Chondrocyte (in vitro differentiated cells): ENCODE data around the gene VPS26A. TPM values are rescaled to one million over a fixed set of nuclear protein-coding genes. Genes with fewer than 3 reads are reported as not detected.

Experiments
- DNase-seq: peaks from one replicate; pipeline ENCODE4 v3.0.0; 2021; ENCODE audit warnings: mixed read lengths, low spot score
- H3K27ac Mint-ChIP-seq: one replicate; pipeline ENCODE4 v1.8.0; 2021; ENCODE audit warnings: mild to moderate bottlenecking, moderate library complexity, mixed read lengths; ENCODE audit not compliant: unreplicated experiment
- H3K27me3 Mint-ChIP-seq: 2 replicates; pipeline ENCODE4 v1.8.0; 2021; ENCODE audit warnings: low read depth, mixed read lengths
- H3K36me3 Mint-ChIP-seq: 2 replicates; pipeline ENCODE4 v1.8.0; 2021; ENCODE audit warnings: low read depth, mixed read lengths
- H3K4me1 Mint-ChIP-seq: 2 replicates; pipeline ENCODE4 v1.8.0; 2021; ENCODE audit warnings: low read depth, mild to moderate bottlenecking, mixed read lengths
- H3K4me3 Mint-ChIP-seq: one replicate; pipeline ENCODE4 v1.8.0; 2021; ENCODE audit warnings: mild to moderate bottlenecking, moderate library complexity, mixed read lengths; ENCODE audit not compliant: unreplicated experiment
- H3K9me3 Mint-ChIP-seq: 2 replicates; pipeline ENCODE4 v1.8.0; 2021; ENCODE audit warnings: low read depth, mixed read lengths
- total RNA-seq: library from RNA; stranded (reverse); gene quantifications from 3 replicates; pipeline ENCODE4 v1.2.1, GENCODE V29; 2021
- TF ChIP-seq, protein P1 (sequence below): fragments of 200-600 bp; sonication (generic); IDR thresholded peaks from 2 replicates; pipeline ENCODE4 v1.5.0; 2021; ENCODE audit warnings: antibody characterized with exemption, mild to moderate bottlenecking, moderate library complexity

Gene VPS26A
- total RNA-seq, 1 donor from 2014 or later, result 61.6 TPM

DNA sequence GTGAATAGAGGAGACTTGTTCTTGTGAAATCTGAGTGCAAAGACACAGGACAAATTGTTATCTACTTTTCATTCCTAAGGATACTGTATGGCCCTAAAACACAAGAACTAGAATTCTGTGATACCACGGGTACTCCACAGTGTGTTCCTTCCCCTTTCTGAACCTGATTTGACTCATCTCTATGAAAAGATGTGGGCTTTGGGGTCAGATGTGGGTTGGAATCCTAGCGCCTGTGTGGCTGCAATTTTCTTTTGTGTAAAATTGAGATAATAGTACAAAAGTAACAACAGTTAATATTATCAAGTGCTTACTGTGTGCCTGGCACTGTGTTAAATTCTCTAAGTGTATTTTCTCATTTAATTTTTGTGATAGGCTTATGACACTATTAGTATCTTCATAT is 27.9 kb upstream of the VPS26A start:
- Mint-ChIP-seq H3K4me3 (no peak overlapping the region), H3K9me3 (no peaks in the 10 kb centered on the region), H3K4me1 (peaks cover 19% of the 10 kb centered on the region), H3K27ac (no peak overlapping the region), H3K36me3 (no peaks in the 10 kb centered on the region), H3K27me3 (no peaks in the 10 kb centered on the region)
- no peak for DNase-seq
- TF ChIP-seq, protein P1, sequence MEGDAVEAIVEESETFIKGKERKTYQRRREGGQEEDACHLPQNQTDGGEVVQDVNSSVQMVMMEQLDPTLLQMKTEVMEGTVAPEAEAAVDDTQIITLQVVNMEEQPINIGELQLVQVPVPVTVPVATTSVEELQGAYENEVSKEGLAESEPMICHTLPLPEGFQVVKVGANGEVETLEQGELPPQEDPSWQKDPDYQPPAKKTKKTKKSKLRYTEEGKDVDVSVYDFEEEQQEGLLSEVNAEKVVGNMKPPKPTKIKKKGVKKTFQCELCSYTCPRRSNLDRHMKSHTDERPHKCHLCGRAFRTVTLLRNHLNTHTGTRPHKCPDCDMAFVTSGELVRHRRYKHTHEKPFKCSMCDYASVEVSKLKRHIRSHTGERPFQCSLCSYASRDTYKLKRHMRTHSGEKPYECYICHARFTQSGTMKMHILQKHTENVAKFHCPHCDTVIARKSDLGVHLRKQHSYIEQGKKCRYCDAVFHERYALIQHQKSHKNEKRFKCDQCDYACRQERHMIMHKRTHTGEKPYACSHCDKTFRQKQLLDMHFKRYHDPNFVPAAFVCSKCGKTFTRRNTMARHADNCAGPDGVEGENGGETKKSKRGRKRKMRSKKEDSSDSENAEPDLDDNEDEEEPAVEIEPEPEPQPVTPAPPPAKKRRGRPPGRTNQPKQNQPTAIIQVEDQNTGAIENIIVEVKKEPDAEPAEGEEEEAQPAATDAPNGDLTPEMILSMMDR, result no peak

- Mint-ChIP-seq H3K27me3 (no peaks in the 10 kb centered on the region), H3K4me3 (no peak overlapping the region), H3K27ac (no peak overlapping the region), H3K36me3 (peaks cover 1% of the 10 kb centered on the region), H3K9me3 (no peaks in the 10 kb centered on the region), H3K4me1 (peaks cover 7% of the 10 kb centered on the region)
- TF ChIP-seq, protein P1, result no peak
- no peak for DNase-seq
Measured at GRCh38 chr10:69097729-69098128, 26.2 kb upstream of the VPS26A start.

- TF ChIP-seq, protein P1, result no peak
- Mint-ChIP-seq H3K36me3 (peaks cover 5% of the 10 kb centered on the region), H3K27ac (no peak overlapping the region), H3K9me3 (no peaks in the 10 kb centered on the region), H3K4me3 (no peak overlapping the region), H3K27me3 (no peaks in the 10 kb centered on the region), H3K4me1 (no peaks in the 10 kb centered on the region)
- DNase-seq, result no peak
Measured at GRCh38 chr10:69100136-69100872, 23.7 kb upstream of the VPS26A start.

- TF ChIP-seq, protein P1, result no peak
- Mint-ChIP-seq H3K4me3 (no peak overlapping the region), H3K9me3 (no peaks in the 10 kb centered on the region), H3K36me3 (peaks cover 5% of the 10 kb centered on the region), H3K27ac (no peak overlapping the region), H3K27me3 (no peaks in the 10 kb centered on the region), H3K4me1 (no peaks in the 10 kb centered on the region)
- DNase-seq, result no peak
Measured at GRCh38 chr10:69101451-69102095, 22.4 kb upstream of the VPS26A start.

- H3K27me3 Mint-ChIP-seq, result no peaks in the 10 kb centered on the region
- H3K27ac Mint-ChIP-seq, result no peak overlapping the region
- H3K4me3 Mint-ChIP-seq, result no peak overlapping the region
- no peaks in the 10 kb centered on the region for H3K4me1 Mint-ChIP-seq
- TF ChIP-seq, protein P1, result no peak
- no peaks in the 10 kb centered on the region for H3K9me3 Mint-ChIP-seq
- H3K36me3 Mint-ChIP-seq, result peaks cover 5% of the 10 kb centered on the region
- DNase-seq, result no peak
Measured at GRCh38 chr10:69102440-69102839, 21.5 kb upstream of the VPS26A start.
